A673 (cell line): ENCODE results near the gene INPP4B. TPM values are rescaled to one million over a fixed set of nuclear protein-coding genes. Genes with fewer than 3 reads are reported as not detected.
A peak's percentile ranks its signal among the peaks of the same experiment; 100 is the strongest.

ENCODE experiments used
- BruUV-seq: library from RNA; stranded (reverse); fragments of 400-500 nt; replicated peaks from 2 replicates; lab custom pipeline; 2021; lab: Mats Ljungman, UMichigan
- CTCF ChIA-PET: fragments of 300-600 bp; sonication (Branson Sonifier 250); formaldehyde crosslinking; loops from one replicate; lab custom pipeline; 2022; ENCODE audit warnings: antibody characterized with exemption; lab: Charles Lee
- POLR2A ChIA-PET: fragments of 300-600 bp; sonication (Branson Sonifier 250); formaldehyde crosslinking; loops from one replicate; lab custom pipeline; 2022; ENCODE audit warnings: antibody characterized with exemption; ENCODE audit not compliant: low non-redundant PET; lab: Charles Lee
- DNase-seq: peaks from one replicate; pipeline ENCODE4 v3.0.0-alpha.2; 2015; ENCODE audit warnings: low spot score
- H3K27ac ChIP-seq: fragments of 200-600 bp; sonication (generic); 2 replicates; pipeline ENCODE4 v1.5.1; 2016; ENCODE audit warnings: mixed run types, low read depth, mild to moderate bottlenecking, mixed read lengths, antibody characterized with exemption, low read length; ENCODE audit not compliant: poor library complexity, severe bottlenecking
- H3K27me3 ChIP-seq: fragments of 200-600 bp; sonication (generic); replicated peaks from 2 replicates; pipeline ENCODE4 v1.6.1; 2017; ENCODE audit warnings: mixed run types, low read depth, mild to moderate bottlenecking, mixed read lengths, antibody characterized with exemption, low read length; ENCODE audit not compliant: insufficient read depth, poor library complexity
- H3K36me3 ChIP-seq: fragments of 200-600 bp; sonication (generic); 2 replicates; pipeline ENCODE4 v1.6.1; 2016; ENCODE audit warnings: mixed run types, mild to moderate bottlenecking, mixed read lengths, antibody characterized with exemption, low read length; ENCODE audit not compliant: insufficient read depth, poor library complexity, severe bottlenecking
- H3K4me1 ChIP-seq: fragments of 200-600 bp; sonication (generic); 2 replicates; pipeline ENCODE4 v1.6.1; 2017; ENCODE audit warnings: mixed run types, mild to moderate bottlenecking, mixed read lengths, antibody characterized with exemption, low read length; ENCODE audit not compliant: insufficient read depth, poor library complexity, severe bottlenecking
- H3K4me3 ChIP-seq: fragments of 200-600 bp; sonication (generic); 2 replicates; pipeline ENCODE4 v1.5.1; 2016; ENCODE audit warnings: low read depth, mixed run types, mild to moderate bottlenecking, mixed read lengths, low read length; ENCODE audit not compliant: poor library complexity, severe bottlenecking
- H3K9me3 ChIP-seq: fragments of 200-600 bp; sonication (generic); 2 replicates; pipeline ENCODE4 v1.6.1; 2016; ENCODE audit warnings: mixed run types, low read depth, mild to moderate bottlenecking, mixed read lengths, antibody characterized with exemption, low read length; ENCODE audit not compliant: poor library complexity, severe bottlenecking
- CTCF ChIP-seq: fragments of 300-800, 200-600 bp; sonication (generic); conservative IDR thresholded peaks from 2 replicates; pipeline ENCODE4 v1.5.1; 2017; ENCODE audit warnings: low read depth, mild to moderate bottlenecking, antibody characterized with exemption, low read length, moderate library complexity, mixed read lengths
- EZH2 ChIP-seq: fragments of 200-600 bp; sonication (generic); IDR thresholded peaks from 2 replicates; pipeline ENCODE4 v1.6.1; 2017; ENCODE audit warnings: borderline replicate concordance, low read depth, mild to moderate bottlenecking, mixed read lengths, antibody characterized with exemption, low read length; ENCODE audit not compliant: poor library complexity, severe bottlenecking
- intact Hi-C: fragments of 100-400 bp; cut with micrococcal nuclease; formaldehyde crosslinking; loops from one replicate; pipeline ENCODE4 v1.10.0; 2022; ENCODE audit not compliant: unreplicated experiment
- total RNA-seq: library from RNA; stranded (reverse); gene quantifications from 2 replicates; pipeline ENCODE4 v1.2.3, GENCODE V29; 2021

The INPP4B gene
- total RNA-seq, 1 experiment from 2014 or later = 13.1 TPM

DNA sequence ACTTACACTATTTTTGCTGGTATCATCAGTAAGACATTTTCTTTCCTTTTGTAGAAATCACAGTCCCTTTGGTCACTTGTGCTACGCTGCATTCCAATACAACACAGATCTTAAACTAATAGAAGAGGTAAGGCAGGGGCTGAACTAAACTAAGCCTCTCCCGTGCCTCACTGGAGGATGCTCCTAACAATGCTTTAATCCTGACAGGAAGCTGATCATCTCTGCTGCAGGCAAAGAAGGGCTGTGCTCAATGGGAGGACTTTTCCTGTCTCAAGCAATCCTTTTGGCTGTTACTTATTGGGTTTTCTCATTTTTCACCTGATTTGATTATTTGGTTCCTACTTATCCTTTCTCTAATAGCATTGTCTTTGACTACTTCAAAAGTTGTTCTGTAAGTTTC, 583.1 kb downstream of the INPP4B start:
- Histone ChIP-seq H3K4me1 (peaks cover 5% of the 10 kb centered on the region), H3K36me3 (no peaks in the 10 kb centered on the region), H3K4me3 (no peak overlapping the region), H3K9me3 (no peaks in the 10 kb centered on the region), H3K27ac (no peak overlapping the region), H3K27me3 (no peaks in the 10 kb centered on the region)
- CTCF ChIA-PET = no interaction called here
- intact Hi-C loops = no loop called here
- TF ChIP-seq EZH2 (no peak), CTCF (no peak)
- POLR2A ChIA-PET = no interaction called here
- BruUV-seq = no TSS peak
- DNase-seq = peak; percentile 30

DNA sequence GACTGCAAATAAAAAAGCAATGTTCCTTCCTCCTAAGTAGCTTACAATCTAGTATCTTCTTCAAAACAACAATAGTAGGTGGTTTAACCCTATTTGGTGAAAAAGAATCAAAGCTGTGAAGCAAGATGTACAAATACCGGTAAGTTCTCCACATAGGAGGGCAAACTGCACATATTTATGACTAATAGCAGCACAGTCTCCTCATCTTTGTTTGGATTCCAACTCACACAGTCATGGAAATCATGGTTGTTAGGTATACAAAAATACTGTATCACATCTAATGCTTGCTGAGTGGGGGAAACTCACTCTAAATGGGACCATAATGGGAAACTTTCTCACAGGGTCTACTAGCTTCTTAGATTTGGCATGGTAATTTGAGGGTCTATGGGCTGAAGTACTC, 597.2 kb downstream of the INPP4B start:
- TF ChIP-seq EZH2 (no peak), CTCF (no peak)
- Histone ChIP-seq H3K27me3 (no peaks in the 10 kb centered on the region), H3K4me1 (no peaks in the 10 kb centered on the region), H3K27ac (no peak overlapping the region), H3K4me3 (no peak overlapping the region), H3K36me3 (no peaks in the 10 kb centered on the region), H3K9me3 (no peaks in the 10 kb centered on the region)
- no peak for DNase-seq
- intact Hi-C loops = no loop called here
- POLR2A ChIA-PET = no interaction called here
- CTCF ChIA-PET = no interaction called here
- no TSS peak for BruUV-seq

DNA sequence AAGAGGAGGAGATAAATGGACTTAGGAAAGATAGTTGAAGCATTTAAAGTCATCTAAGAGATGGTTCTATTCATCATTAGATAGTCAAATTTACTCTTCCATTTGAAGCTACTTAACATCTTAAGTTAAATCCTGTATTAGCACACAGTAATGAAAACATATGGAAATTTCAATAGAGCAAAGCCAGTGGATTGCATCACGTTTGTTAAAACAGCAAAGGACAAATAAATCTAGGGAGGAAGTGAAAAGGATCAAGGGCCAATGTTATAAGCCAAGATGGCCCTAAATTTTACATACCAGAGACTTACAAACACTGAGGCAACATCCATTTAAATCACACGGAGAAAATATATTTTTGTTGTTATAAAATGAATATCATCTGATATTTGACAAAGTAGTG, 602.8 kb downstream of the INPP4B start:
- no TSS peak for BruUV-seq
- ChIA-PET CTCF (no interaction called here), POLR2A (no interaction called here)
- Histone ChIP-seq H3K27ac (no peak overlapping the region), H3K4me1 (peaks cover 12% of the 10 kb centered on the region), H3K36me3 (no peaks in the 10 kb centered on the region), H3K27me3 (no peaks in the 10 kb centered on the region), H3K4me3 (no peak overlapping the region), H3K9me3 (no peaks in the 10 kb centered on the region)
- TF ChIP-seq CTCF = no peak
- no peak for DNase-seq
- intact Hi-C loops = no loop called here
